ENCODE measurements around the gene MYH4.

Gene MYH4

GRCh38 chr17:10471858-10472257 is 2.5 kb upstream of the MYH4 start:
- FAIRE-seq (no peak), DNase-seq (ENCODE audit: insufficient read length) (no peak)
- TF ChIP-seq POLR2AphosphoS5 (IDR thresholded peaks at IDR 0.05; ENCODE audit: low read depth, low read length) (no peak), POLR2A (IDR thresholded peaks at IDR 0.05; ENCODE audit: low read depth, low read length) (no peak), TAF1 (IDR thresholded peaks at IDR 0.05; ENCODE audit: borderline replicate concordance, low read depth, low read length) (no peak)

GRCh38 chr17:10463402-10463801 is 6.0 kb downstream of the MYH4 start:
- no peak for FAIRE-seq
- no peak for TF ChIP-seq POLR2A (IDR thresholded peaks at IDR 0.05; ENCODE audit: low read depth, low read length)
- TF ChIP-seq POLR2AphosphoS5 (IDR thresholded peaks at IDR 0.05; ENCODE audit: low read depth, low read length): no peak
- TF ChIP-seq TAF1 (IDR thresholded peaks at IDR 0.05; ENCODE audit: borderline replicate concordance, low read depth, low read length): no peak
- DNase-seq (ENCODE audit: insufficient read length): no peak

GRCh38 chr17:10460062-10460461 is 9.3 kb downstream of the MYH4 start:
- TF ChIP-seq TAF1 (IDR thresholded peaks at IDR 0.05; ENCODE audit: borderline replicate concordance, low read depth, low read length) (no peak), POLR2A (IDR thresholded peaks at IDR 0.05; ENCODE audit: low read depth, low read length) (no peak), POLR2AphosphoS5 (IDR thresholded peaks at IDR 0.05; ENCODE audit: low read depth, low read length) (no peak)
- FAIRE-seq: no peak

GRCh38 chr17:10458701-10459100 is 10.7 kb downstream of the MYH4 start:
- DNase-seq (ENCODE audit: insufficient read length) (no peak), FAIRE-seq (no peak)
- no peak for TF ChIP-seq POLR2A (IDR thresholded peaks at IDR 0.05; ENCODE audit: low read depth, low read length)
- TF ChIP-seq POLR2AphosphoS5 (IDR thresholded peaks at IDR 0.05; ENCODE audit: low read depth, low read length): no peak
- no peak for TF ChIP-seq TAF1 (IDR thresholded peaks at IDR 0.05; ENCODE audit: borderline replicate concordance, low read depth, low read length)

More at GRCh38 chr17:10460062-10460461, 9.3 kb downstream of the MYH4 start:
- no peak for DNase-seq (ENCODE audit: insufficient read length)

- DNase-seq (ENCODE audit: insufficient read length) (no peak), FAIRE-seq (no peak)
- no peak for TF ChIP-seq POLR2AphosphoS5 (IDR thresholded peaks at IDR 0.05; ENCODE audit: low read depth, low read length)
- no peak for TF ChIP-seq TAF1 (IDR thresholded peaks at IDR 0.05; ENCODE audit: borderline replicate concordance, low read depth, low read length)
- no peak for TF ChIP-seq POLR2A (IDR thresholded peaks at IDR 0.05; ENCODE audit: low read depth, low read length)
Measured at GRCh38 chr17:10457952-10458351, 11.4 kb downstream of the MYH4 start.

- FAIRE-seq (no peak), DNase-seq (ENCODE audit: insufficient read length) (no peak)
Measured at GRCh38 chr17:10447026-10447931, 22.1 kb downstream of the MYH4 start.

GRCh38 chr17:10439816-10440215 is 29.5 kb downstream of the MYH4 start:
- DNase-seq (ENCODE audit: insufficient read length) (no peak), FAIRE-seq (no peak)
- no peak for TF ChIP-seq TAF1 (IDR thresholded peaks at IDR 0.05; ENCODE audit: borderline replicate concordance, low read depth, low read length)

More at GRCh38 chr17:10447026-10447931, 22.1 kb downstream of the MYH4 start:
- TF ChIP-seq POLR2AphosphoS5 (IDR thresholded peaks at IDR 0.05; ENCODE audit: low read depth, low read length) (no peak), POLR2A (IDR thresholded peaks at IDR 0.05; ENCODE audit: low read depth, low read length) (no peak), TAF1 (IDR thresholded peaks at IDR 0.05; ENCODE audit: borderline replicate concordance, low read depth, low read length) (no peak)

- TF ChIP-seq POLR2AphosphoS5 (IDR thresholded peaks at IDR 0.05; ENCODE audit: low read depth, low read length): no peak
- TF ChIP-seq TAF1 (IDR thresholded peaks at IDR 0.05; ENCODE audit: borderline replicate concordance, low read depth, low read length): no peak
- no peak for DNase-seq (ENCODE audit: insufficient read length)
- FAIRE-seq: no peak
Measured at GRCh38 chr17:10435096-10435495, 34.3 kb downstream of the MYH4 start.

GRCh38 chr17:10429421-10430045 is 39.8 kb downstream of the MYH4 start:
- FAIRE-seq (no peak), DNase-seq (ENCODE audit: insufficient read length) (no peak)
- no peak for TF ChIP-seq TAF1 (IDR thresholded peaks at IDR 0.05; ENCODE audit: borderline replicate concordance, low read depth, low read length)

- DNase-seq (ENCODE audit: insufficient read length) (no peak), FAIRE-seq (no peak)
- TF ChIP-seq TAF1 (IDR thresholded peaks at IDR 0.05; ENCODE audit: borderline replicate concordance, low read depth, low read length) (no peak), POLR2AphosphoS5 (IDR thresholded peaks at IDR 0.05; ENCODE audit: low read depth, low read length) (no peak), POLR2A (IDR thresholded peaks at IDR 0.05; ENCODE audit: low read depth, low read length) (no peak)
Measured at GRCh38 chr17:10428781-10429180, 40.6 kb downstream of the MYH4 start.

GRCh38 chr17:10421900-10422542 is 47.3 kb downstream of the MYH4 start, which contains the start of gene MYH8:
Gene MYH8 (minus strand): TSS chr17:10421950. CDS start chr17:10420227, 1,723 bp downstream.
- DNase-seq (ENCODE audit: insufficient read length) (no peak), FAIRE-seq (no peak)
- no peak for TF ChIP-seq POLR2A (IDR thresholded peaks at IDR 0.05; ENCODE audit: low read depth, low read length)
- TF ChIP-seq POLR2AphosphoS5 (IDR thresholded peaks at IDR 0.05; ENCODE audit: low read depth, low read length): no peak
- no peak for TF ChIP-seq TAF1 (IDR thresholded peaks at IDR 0.05; ENCODE audit: borderline replicate concordance, low read depth, low read length)

All from GM12892 (cell line).